Activated CD4-positive, alpha-beta T cell treated with anti-CD3 and anti-CD28 coated beads, Interleukin-2, amount 50 U/mL, for 48 hours (primary cell): ENCODE results near the gene ITPRID1.

Experiments used
- DNase-seq, 2 experiments: peaks; one replicate each; pipeline ENCODE4 v3.0.0-alpha.2; 2020

The ITPRID1 gene

DNA sequence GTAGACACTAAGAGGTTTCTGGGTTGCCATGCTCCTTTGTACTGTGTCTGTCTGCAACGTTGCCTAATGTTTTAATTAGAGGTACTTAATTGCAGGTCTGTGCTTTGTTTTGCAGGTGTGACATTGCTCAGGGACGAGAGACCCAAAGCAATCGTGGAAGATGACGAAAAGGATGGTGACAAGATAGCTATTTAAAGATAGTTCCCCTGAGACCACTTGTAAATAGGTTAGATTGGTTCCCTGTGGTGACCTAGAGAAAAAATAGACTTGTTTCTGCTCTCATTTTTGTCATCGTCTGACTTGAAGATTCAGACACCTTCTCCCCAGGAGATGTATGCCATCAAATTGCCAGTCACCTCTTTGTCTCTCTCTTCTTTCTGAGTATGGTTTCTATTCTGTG, 193.2 kb downstream of the ITPRID1 start:
- DNase-seq: no peak
